ENCODE results near the gene LAMB3. TPM values are rescaled to one million over a fixed set of nuclear protein-coding genes. Genes with fewer than 3 reads are reported as not detected.

LAMB3 gene
- total RNA-seq, 1 experiment from 2014 or later: 0.28 TPM

DNA sequence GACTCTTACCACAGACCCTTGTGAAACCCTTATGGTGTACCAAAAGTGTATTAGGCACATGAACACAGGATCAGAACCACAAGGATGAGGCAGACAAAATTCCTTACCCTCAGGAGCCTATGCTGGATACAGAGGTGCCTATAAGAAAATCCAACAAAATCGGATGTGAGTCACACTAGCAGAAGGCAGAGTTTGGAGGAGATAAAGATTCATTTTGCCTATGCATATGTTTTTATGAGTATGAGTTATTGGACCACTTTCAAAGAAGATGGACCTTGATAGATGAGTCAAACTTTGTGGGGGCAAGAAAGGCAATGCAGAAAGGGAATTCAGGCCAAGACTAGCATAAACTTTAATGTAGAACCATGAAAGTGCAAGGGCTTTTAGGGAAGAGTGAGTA, 51.7 kb downstream of the LAMB3 start:
- no peak for DNase-seq
- Histone ChIP-seq H3T11ph (ENCODE audit: low read length) (no peak overlapping the region), H2AK5ac (ENCODE audit: insufficient read length, low read length) (no peak overlapping the region), H3K18ac (ENCODE audit: insufficient read length, low read depth, low read length) (no peak overlapping the region), H3K79me2 (ENCODE audit: insufficient read depth, low read length) (no peaks in the 10 kb centered on the region), H3K9ac (ENCODE audit: extremely low read depth, insufficient read length, low read length) (no peak overlapping the region), H3K9me3 (ENCODE audit: control insufficient read depth, low read depth, low read length) (no peaks in the 10 kb centered on the region), H3K4ac (ENCODE audit: low read depth, low read length) (no peak overlapping the region), H3K4me1 (ENCODE audit: insufficient read depth, low read length) (no peaks in the 10 kb centered on the region), H4K5ac (ENCODE audit: insufficient read length, low read depth, low read length) (no peak overlapping the region), H4K8ac (replicated peaks; ENCODE audit: insufficient read length, low read depth, low read length) (no peak overlapping the region), H3K23ac (ENCODE audit: insufficient read length, low read depth, low read length) (no peak overlapping the region), H4K20me1 (ENCODE audit: control insufficient read depth, insufficient read depth, insufficient read length) (no peaks in the 10 kb centered on the region), H3K27ac (ENCODE audit: insufficient read length, low read depth, low read length) (no peak overlapping the region), H2BK15ac (ENCODE audit: low read depth, low read length) (no peak overlapping the region), H3K23me2 (ENCODE audit: insufficient read length, low read depth, low read length, poor library complexity, severe bottlenecking) (no peaks in the 10 kb centered on the region), H3K56ac (ENCODE audit: insufficient read length, low read depth, low read length) (no peak overlapping the region), H3K79me1 (ENCODE audit: insufficient read depth, low read depth, low read length, poor library complexity, severe bottlenecking) (no peaks in the 10 kb centered on the region), H2BK20ac (ENCODE audit: low read depth, low read length, poor library complexity, severe bottlenecking) (no peak overlapping the region), H3K4me2 (ENCODE audit: insufficient read depth, insufficient read length, low read length) (no peak overlapping the region), H2BK5ac (ENCODE audit: insufficient read length, low read length) (no peak overlapping the region), H2BK120ac (ENCODE audit: low read depth, low read length, poor library complexity, severe bottlenecking) (no peak overlapping the region), H3K14ac (ENCODE audit: insufficient read depth, low read length) (no peak overlapping the region), H3K27me3 (ENCODE audit: insufficient read depth, low read length) (no peaks in the 10 kb centered on the region), H2BK12ac (ENCODE audit: insufficient read length, low read depth, low read length) (no peak overlapping the region), H4K91ac (ENCODE audit: insufficient read length, low read depth, low read length) (no peak overlapping the region), H2AFZ (ENCODE audit: low read length) (no peak overlapping the region)
- Mint-ChIP-seq H3K27ac (no peak overlapping the region), H3K9me3 (no peaks in the 10 kb centered on the region), H3K4me1 (no peaks in the 10 kb centered on the region), H3K27me3 (ENCODE audit: low read depth) (peaks cover 14% of the 10 kb centered on the region), H3K36me3 (ENCODE audit: insufficient read depth in 1 of 3, low read depth in 3 of 3) (no peaks in the 10 kb centered on the region), H3K4me3 (no peak overlapping the region)
- TF ChIP-seq, protein P1, sequence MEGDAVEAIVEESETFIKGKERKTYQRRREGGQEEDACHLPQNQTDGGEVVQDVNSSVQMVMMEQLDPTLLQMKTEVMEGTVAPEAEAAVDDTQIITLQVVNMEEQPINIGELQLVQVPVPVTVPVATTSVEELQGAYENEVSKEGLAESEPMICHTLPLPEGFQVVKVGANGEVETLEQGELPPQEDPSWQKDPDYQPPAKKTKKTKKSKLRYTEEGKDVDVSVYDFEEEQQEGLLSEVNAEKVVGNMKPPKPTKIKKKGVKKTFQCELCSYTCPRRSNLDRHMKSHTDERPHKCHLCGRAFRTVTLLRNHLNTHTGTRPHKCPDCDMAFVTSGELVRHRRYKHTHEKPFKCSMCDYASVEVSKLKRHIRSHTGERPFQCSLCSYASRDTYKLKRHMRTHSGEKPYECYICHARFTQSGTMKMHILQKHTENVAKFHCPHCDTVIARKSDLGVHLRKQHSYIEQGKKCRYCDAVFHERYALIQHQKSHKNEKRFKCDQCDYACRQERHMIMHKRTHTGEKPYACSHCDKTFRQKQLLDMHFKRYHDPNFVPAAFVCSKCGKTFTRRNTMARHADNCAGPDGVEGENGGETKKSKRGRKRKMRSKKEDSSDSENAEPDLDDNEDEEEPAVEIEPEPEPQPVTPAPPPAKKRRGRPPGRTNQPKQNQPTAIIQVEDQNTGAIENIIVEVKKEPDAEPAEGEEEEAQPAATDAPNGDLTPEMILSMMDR (conservative IDR thresholded peaks at IDR 0.05): no peak
- WGBS (ENCODE audit: extremely low coverage, insufficient read length, low lambda C conversion rate): no CpG with 5 or more reads among the region's 1 CpG
